ENCODE measurements around the gene DBNL. TPM values are rescaled to one million over a fixed set of nuclear protein-coding genes. Genes with fewer than 3 reads are reported as not detected.

DBNL gene
- total and polyA plus RNA-seq, 4 donors: 26.1 to 60.2 (median 41.5) TPM

- TF ChIP-seq, protein P1, sequence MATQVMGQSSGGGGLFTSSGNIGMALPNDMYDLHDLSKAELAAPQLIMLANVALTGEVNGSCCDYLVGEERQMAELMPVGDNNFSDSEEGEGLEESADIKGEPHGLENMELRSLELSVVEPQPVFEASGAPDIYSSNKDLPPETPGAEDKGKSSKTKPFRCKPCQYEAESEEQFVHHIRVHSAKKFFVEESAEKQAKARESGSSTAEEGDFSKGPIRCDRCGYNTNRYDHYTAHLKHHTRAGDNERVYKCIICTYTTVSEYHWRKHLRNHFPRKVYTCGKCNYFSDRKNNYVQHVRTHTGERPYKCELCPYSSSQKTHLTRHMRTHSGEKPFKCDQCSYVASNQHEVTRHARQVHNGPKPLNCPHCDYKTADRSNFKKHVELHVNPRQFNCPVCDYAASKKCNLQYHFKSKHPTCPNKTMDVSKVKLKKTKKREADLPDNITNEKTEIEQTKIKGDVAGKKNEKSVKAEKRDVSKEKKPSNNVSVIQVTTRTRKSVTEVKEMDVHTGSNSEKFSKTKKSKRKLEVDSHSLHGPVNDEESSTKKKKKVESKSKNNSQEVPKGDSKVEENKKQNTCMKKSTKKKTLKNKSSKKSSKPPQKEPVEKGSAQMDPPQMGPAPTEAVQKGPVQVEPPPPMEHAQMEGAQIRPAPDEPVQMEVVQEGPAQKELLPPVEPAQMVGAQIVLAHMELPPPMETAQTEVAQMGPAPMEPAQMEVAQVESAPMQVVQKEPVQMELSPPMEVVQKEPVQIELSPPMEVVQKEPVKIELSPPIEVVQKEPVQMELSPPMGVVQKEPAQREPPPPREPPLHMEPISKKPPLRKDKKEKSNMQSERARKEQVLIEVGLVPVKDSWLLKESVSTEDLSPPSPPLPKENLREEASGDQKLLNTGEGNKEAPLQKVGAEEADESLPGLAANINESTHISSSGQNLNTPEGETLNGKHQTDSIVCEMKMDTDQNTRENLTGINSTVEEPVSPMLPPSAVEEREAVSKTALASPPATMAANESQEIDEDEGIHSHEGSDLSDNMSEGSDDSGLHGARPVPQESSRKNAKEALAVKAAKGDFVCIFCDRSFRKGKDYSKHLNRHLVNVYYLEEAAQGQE (IDR thresholded peaks at IDR 0.05): no peak
- TF ChIP-seq HNF4G (IDR thresholded peaks at IDR 0.05): no peak
Observed at GRCh38 chr7:44078521-44078920, 34.0 kb downstream of the DBNL start (continued).

- Histone ChIP-seq H3K9ac (ENCODE audit: low read depth in 1 of 2, low read length in 2 of 2) (no peak overlapping the region), H3K9me3 (ENCODE audit: control insufficient read depth in 4 of 4, low read length in 3 of 4) (no peaks in the 10 kb centered on the region), H3K36me3 (ENCODE audit: control insufficient read depth in 4 of 4, insufficient read depth in 3 of 4, low read depth in 1 of 4, low read length in 3 of 4) (peaks cover 5 to 37% (median 15%) of the 10 kb centered on the region in 4 donors), H3K27ac (ENCODE audit: low read depth in 1 of 2, low read length in 2 of 2) (no peak overlapping the region), H3K4me3 (ENCODE audit: low read depth in 1 of 3, low read length in 3 of 3) (no peak overlapping the region), H3K4me1 (ENCODE audit: control insufficient read depth in 4 of 4, insufficient read depth in 4 of 4, low read length in 3 of 4) (peaks cover 13 to 56% (median 33%) of the 10 kb centered on the region in 4 donors), H3K27me3 (ENCODE audit: control insufficient read depth in 4 of 4, insufficient read depth in 4 of 4, low read length in 3 of 4) (no peaks in the 10 kb centered on the region)
- WGBS: 89% methylated on average over 11 of the region's 11 CpGs
- DNase-seq (ENCODE audit: low spot score): no peak
- TF ChIP-seq HNF4A (conservative IDR thresholded peaks at IDR 0.05) (no peak), RXRA (IDR thresholded peaks at IDR 0.05) (no peak), HNF4G (IDR thresholded peaks at IDR 0.05) (no peak), GABPA (IDR thresholded peaks at IDR 0.05 in 1 of 2, conservative IDR thresholded peaks at IDR 0.05 in 1 of 2) (no peak), JUND (IDR thresholded peaks at IDR 0.05) (no peak), CTCF (IDR thresholded peaks at IDR 0.05; ENCODE audit: low read depth, low read length, missing input control) (no peak), ZBTB33 (IDR thresholded peaks at IDR 0.05) (no peak), TAF1 (conservative IDR thresholded peaks at IDR 0.05) (no peak), SP1 (IDR thresholded peaks at IDR 0.05) (no peak), MAX (IDR thresholded peaks at IDR 0.05) (no peak), EGR1 (IDR thresholded peaks at IDR 0.05; ENCODE audit: low read depth in 2 of 2) (no peak), YY1 (IDR thresholded peaks at IDR 0.05) (no peak), RAD21 (IDR thresholded peaks at IDR 0.05) (no peak), FOXA2 (IDR thresholded peaks at IDR 0.05) (no peak), FOXA1 (IDR thresholded peaks at IDR 0.05) (no peak), NR2F2 (IDR thresholded peaks at IDR 0.05) (no peak)
- TF ChIP-seq, protein P2, sequence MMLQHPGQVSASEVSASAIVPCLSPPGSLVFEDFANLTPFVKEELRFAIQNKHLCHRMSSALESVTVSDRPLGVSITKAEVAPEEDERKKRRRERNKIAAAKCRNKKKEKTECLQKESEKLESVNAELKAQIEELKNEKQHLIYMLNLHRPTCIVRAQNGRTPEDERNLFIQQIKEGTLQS (IDR thresholded peaks at IDR 0.05): no peak
- TF ChIP-seq, protein P1 (IDR thresholded peaks at IDR 0.05): no peak
Observed at GRCh38 chr7:44079331-44080021, 35.0 kb downstream of the DBNL start.

All from liver (tissue), 9 donors.